Measurements from ENCODE around the gene FAM78B.

Gene FAM78B

GRCh38 chr1:166172106-166172505 is 5.3 kb upstream of the FAM78B start:
- TF ChIP-seq GATA3 (IDR thresholded peaks at IDR 0.05; ENCODE audit: low read depth, low read length) (no peak), GATA2 (IDR thresholded peaks at IDR 0.05; ENCODE audit: low read depth, low read length) (no peak)

- TF ChIP-seq GATA2 (IDR thresholded peaks at IDR 0.05; ENCODE audit: low read depth, low read length) = no peak
- TF ChIP-seq GATA3 (IDR thresholded peaks at IDR 0.05; ENCODE audit: low read depth, low read length) = no peak
Observed at GRCh38 chr1:166170726-166171125, 3.9 kb upstream of the FAM78B start.

GRCh38 chr1:166170075-166170474 is 3.3 kb upstream of the FAM78B start:
- TF ChIP-seq GATA2 (IDR thresholded peaks at IDR 0.05; ENCODE audit: low read depth, low read length) (no peak), GATA3 (IDR thresholded peaks at IDR 0.05; ENCODE audit: low read depth, low read length) (no peak)

- TF ChIP-seq GATA2 (IDR thresholded peaks at IDR 0.05; ENCODE audit: low read depth, low read length) = no peak
- TF ChIP-seq GATA3 (IDR thresholded peaks at IDR 0.05; ENCODE audit: low read depth, low read length) = no peak
Observed at GRCh38 chr1:166169182-166169581, 2.4 kb upstream of the FAM78B start.

GRCh38 chr1:166167572-166167925 is 748 bp upstream of the FAM78B start:
- TF ChIP-seq GATA3 (IDR thresholded peaks at IDR 0.05; ENCODE audit: low read depth, low read length) = no peak

- TF ChIP-seq GATA3 (IDR thresholded peaks at IDR 0.05; ENCODE audit: low read depth, low read length) (no peak), GATA2 (IDR thresholded peaks at IDR 0.05; ENCODE audit: low read depth, low read length) (no peak)
Observed at GRCh38 chr1:166166329-166166697, 488 bp downstream of the FAM78B start.

- TF ChIP-seq GATA3 (IDR thresholded peaks at IDR 0.05; ENCODE audit: low read depth, low read length) (no peak), GATA2 (IDR thresholded peaks at IDR 0.05; ENCODE audit: low read depth, low read length) (no peak)
Observed at GRCh38 chr1:166165661-166166328, 1.0 kb downstream of the FAM78B start.

- TF ChIP-seq GATA2 (IDR thresholded peaks at IDR 0.05; ENCODE audit: low read depth, low read length) (no peak), GATA3 (IDR thresholded peaks at IDR 0.05; ENCODE audit: low read depth, low read length) (no peak)
Observed at GRCh38 chr1:166164995-166165660, 1.7 kb downstream of the FAM78B start.

- no peak for TF ChIP-seq GATA2 (IDR thresholded peaks at IDR 0.05; ENCODE audit: low read depth, low read length)
- no peak for TF ChIP-seq GATA3 (IDR thresholded peaks at IDR 0.05; ENCODE audit: low read depth, low read length)
Observed at GRCh38 chr1:166164646-166164994, 2.2 kb downstream of the FAM78B start.

- TF ChIP-seq GATA3 (IDR thresholded peaks at IDR 0.05; ENCODE audit: low read depth, low read length) (peak; percentile 27; the same call in 1 of the 2 replicates), GATA2 (IDR thresholded peaks at IDR 0.05; ENCODE audit: low read depth, low read length) (peak; percentile 80; the same call in 1 of the 2 replicates)
Observed at GRCh38 chr1:166159656-166160055, 7.1 kb downstream of the FAM78B start.

GRCh38 chr1:166156674-166157073 is 10.1 kb downstream of the FAM78B start:
- TF ChIP-seq GATA2 (IDR thresholded peaks at IDR 0.05; ENCODE audit: low read depth, low read length) (no peak), GATA3 (IDR thresholded peaks at IDR 0.05; ENCODE audit: low read depth, low read length) (no peak)

GRCh38 chr1:166155108-166155507 is 11.7 kb downstream of the FAM78B start:
- no peak for TF ChIP-seq GATA3 (IDR thresholded peaks at IDR 0.05; ENCODE audit: low read depth, low read length)

GRCh38 chr1:166153525-166154314 is 13.1 kb downstream of the FAM78B start:
- no peak for TF ChIP-seq GATA3 (IDR thresholded peaks at IDR 0.05; ENCODE audit: low read depth, low read length)
- no peak for TF ChIP-seq GATA2 (IDR thresholded peaks at IDR 0.05; ENCODE audit: low read depth, low read length)

- TF ChIP-seq GATA2 (IDR thresholded peaks at IDR 0.05; ENCODE audit: low read depth, low read length) (no peak), GATA3 (IDR thresholded peaks at IDR 0.05; ENCODE audit: low read depth, low read length) (no peak)
Observed at GRCh38 chr1:166152978-166153377, 13.8 kb downstream of the FAM78B start.

GRCh38 chr1:166151804-166152203 is 15.0 kb downstream of the FAM78B start:
- TF ChIP-seq GATA2 (IDR thresholded peaks at IDR 0.05; ENCODE audit: low read depth, low read length) = no peak
- TF ChIP-seq GATA3 (IDR thresholded peaks at IDR 0.05; ENCODE audit: low read depth, low read length) = no peak
